Lung (tissue), 12 donors: ENCODE measurements around the gene PNMA8B. TPM values are rescaled to one million over a fixed set of nuclear protein-coding genes. Genes with fewer than 3 reads are reported as not detected.

Experiments used
- ATAC-seq: fragments of 200-7000 bp; cut with Tn5 transposase; one replicate; pipeline ENCODE4 v1.9.1; 2020; ENCODE audit warnings: moderate number of reproducible peaks; ENCODE audit not compliant: insufficient read depth, low FRiP score
- DNase-seq, 3 donors: peaks; one replicate each; pipeline ENCODE4 v3.0.0-alpha.2; 2013 to 2017
- H3K27ac ChIP-seq, 2 donors: one replicate each; pipeline ENCODE4 v1.5.1; 2013; ENCODE audit warnings: mild to moderate bottlenecking in 2 of 2, moderate library complexity in 2 of 2, control low read depth in 1 of 2, inconsistent platforms in 1 of 2, low read depth in 1 of 2, low read length in 1 of 2
- H3K27me3 ChIP-seq, 3 donors: one replicate each; pipeline ENCODE4 v1.5.1; 2013; ENCODE audit warnings: low read length in 2 of 3; ENCODE audit not compliant: control insufficient read depth in 3 of 3, insufficient read depth in 3 of 3
- H3K36me3 ChIP-seq, 4 donors: one replicate each; pipeline ENCODE4 v1.5.1; 2013; ENCODE audit warnings: low read length in 4 of 4, mild to moderate bottlenecking in 1 of 4, moderate library complexity in 1 of 4; ENCODE audit not compliant: control insufficient read depth in 4 of 4, insufficient read depth in 4 of 4
- H3K4me1 ChIP-seq, 5 donors: one replicate each; pipeline ENCODE4 v1.5.1; 2013; ENCODE audit warnings: low read length in 5 of 5, mild to moderate bottlenecking in 2 of 5, moderate library complexity in 1 of 5; ENCODE audit not compliant: control insufficient read depth in 5 of 5, insufficient read depth in 5 of 5
- H3K4me3 ChIP-seq: one replicate; pipeline ENCODE4 v1.5.1; 2013; ENCODE audit warnings: mild to moderate bottlenecking, control low read depth, moderate library complexity
- H3K9ac ChIP-seq, 2 donors: one replicate each; pipeline ENCODE4 v1.5.1; 2013; ENCODE audit warnings: low read length in 2 of 2, control low read depth in 1 of 2; ENCODE audit not compliant: insufficient read depth in 1 of 2
- H3K9me3 ChIP-seq, 4 donors: one replicate each; pipeline ENCODE4 v1.5.1; 2013; ENCODE audit warnings: low read length in 3 of 4, mild to moderate bottlenecking in 1 of 4, moderate library complexity in 1 of 4; ENCODE audit not compliant: control insufficient read depth in 4 of 4, insufficient read depth in 3 of 4
- WGBS, 2 donors: extraction: QIAGEN DNeasy Blood & Tissue Kit; methylation state at CpG; one replicate each; pipeline ENCODE4 v1.1.7; 2013; 5-methylcytosine and 5-hydroxymethylcytosine counted together
- polyA plus RNA-seq, 2 donors: library from polyadenylated mRNA; stranded (reverse); fragments of 200-250 nt; gene quantifications; one replicate each; pipeline ENCODE4 v1.2.1, GENCODE V29; 2013
- total RNA-seq, 2 donors: library from RNA; depleted of rRNA in 1 of 2; stranded (reverse); fragments of >200 nt in 1 of 2; gene quantifications; one replicate each; pipeline ENCODE4 v1.2.1, GENCODE V29; 2014 to 2021
- TF ChIP-seq, protein P1 (sequence below): IDR thresholded peaks from 2 replicates; pipeline ENCODE4 v1.5.1; 2012; ENCODE audit warnings: mild to moderate bottlenecking; ENCODE audit errors: control extremely low read depth, extremely low read depth
- donor health status: control.
- donor health status: control.
- donor health status: Bipolar disorder and iron deficiency.
- donor health status: healthy.
- donor health status: DM: yes; HTN: yes; CAD: no.

Gene PNMA8B
- total and polyA plus RNA-seq, 4 donors, result 0.48 to 4.1 (median 1.2) TPM

DNA sequence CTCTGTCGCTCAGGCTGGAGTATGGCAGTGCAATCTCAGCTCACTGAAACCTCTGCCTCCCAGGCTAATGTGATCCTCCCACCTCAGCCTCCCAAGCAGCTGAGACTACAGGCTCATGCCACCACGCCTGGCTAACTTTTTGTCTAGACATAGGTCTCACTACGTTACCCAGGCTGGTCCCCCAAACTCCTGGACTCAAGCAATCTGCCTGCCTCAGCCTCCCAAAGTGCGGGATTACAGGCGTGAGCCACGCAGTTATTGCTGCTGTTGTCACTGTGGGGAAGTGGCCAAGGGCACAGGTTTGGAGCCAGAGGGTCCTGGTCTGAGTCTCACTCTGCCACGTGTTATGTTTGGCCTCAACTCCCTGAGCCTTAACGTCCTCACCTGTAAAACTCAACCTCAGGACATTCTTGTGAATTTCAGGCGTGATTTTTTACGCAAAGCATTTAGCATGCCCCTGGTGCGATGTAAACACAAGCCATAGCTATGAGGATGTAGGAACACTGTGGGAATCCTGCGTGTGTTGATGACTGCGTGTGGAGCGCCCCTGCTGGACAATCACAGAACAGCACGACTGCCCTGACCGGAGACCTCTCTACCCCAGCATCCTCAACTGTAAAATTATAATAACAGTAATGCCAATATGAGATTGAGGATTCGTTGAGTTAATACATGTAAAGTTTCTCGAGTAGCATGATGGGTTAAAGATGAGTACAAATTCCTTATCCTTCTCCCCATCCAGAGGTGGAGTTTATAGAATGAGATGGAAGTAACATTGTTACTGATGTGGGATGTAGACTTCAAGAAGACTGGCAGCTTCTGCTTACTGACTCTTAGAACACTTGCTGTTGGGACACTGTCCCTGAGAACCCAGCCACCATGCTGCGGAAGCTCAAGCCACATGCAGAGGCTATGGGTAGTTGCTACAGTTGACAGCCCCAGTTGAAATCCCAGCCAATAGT is 41.8 kb upstream of the PNMA8B start:
- ATAC-seq (no peak), DNase-seq (peak in 2 of 3 donors; percentile 30 to 42)
- Histone ChIP-seq H3K27ac (no peak overlapping the region), H3K9ac (no peak overlapping the region), H3K36me3 (no peaks in the 10 kb centered on the region), H3K27me3 (no peaks in the 10 kb centered on the region), H3K4me1 (peaks cover 0 to under 1% (median 0%) of the 10 kb centered on the region in 5 donors), H3K4me3 (no peak overlapping the region), H3K9me3 (no peaks in the 10 kb centered on the region)
- TF ChIP-seq, protein P1, sequence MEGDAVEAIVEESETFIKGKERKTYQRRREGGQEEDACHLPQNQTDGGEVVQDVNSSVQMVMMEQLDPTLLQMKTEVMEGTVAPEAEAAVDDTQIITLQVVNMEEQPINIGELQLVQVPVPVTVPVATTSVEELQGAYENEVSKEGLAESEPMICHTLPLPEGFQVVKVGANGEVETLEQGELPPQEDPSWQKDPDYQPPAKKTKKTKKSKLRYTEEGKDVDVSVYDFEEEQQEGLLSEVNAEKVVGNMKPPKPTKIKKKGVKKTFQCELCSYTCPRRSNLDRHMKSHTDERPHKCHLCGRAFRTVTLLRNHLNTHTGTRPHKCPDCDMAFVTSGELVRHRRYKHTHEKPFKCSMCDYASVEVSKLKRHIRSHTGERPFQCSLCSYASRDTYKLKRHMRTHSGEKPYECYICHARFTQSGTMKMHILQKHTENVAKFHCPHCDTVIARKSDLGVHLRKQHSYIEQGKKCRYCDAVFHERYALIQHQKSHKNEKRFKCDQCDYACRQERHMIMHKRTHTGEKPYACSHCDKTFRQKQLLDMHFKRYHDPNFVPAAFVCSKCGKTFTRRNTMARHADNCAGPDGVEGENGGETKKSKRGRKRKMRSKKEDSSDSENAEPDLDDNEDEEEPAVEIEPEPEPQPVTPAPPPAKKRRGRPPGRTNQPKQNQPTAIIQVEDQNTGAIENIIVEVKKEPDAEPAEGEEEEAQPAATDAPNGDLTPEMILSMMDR, result peak; percentile 65
- 30 to 35% methylated on average over 19 of the region's 19 CpGs for WGBS, 2 donors

DNA sequence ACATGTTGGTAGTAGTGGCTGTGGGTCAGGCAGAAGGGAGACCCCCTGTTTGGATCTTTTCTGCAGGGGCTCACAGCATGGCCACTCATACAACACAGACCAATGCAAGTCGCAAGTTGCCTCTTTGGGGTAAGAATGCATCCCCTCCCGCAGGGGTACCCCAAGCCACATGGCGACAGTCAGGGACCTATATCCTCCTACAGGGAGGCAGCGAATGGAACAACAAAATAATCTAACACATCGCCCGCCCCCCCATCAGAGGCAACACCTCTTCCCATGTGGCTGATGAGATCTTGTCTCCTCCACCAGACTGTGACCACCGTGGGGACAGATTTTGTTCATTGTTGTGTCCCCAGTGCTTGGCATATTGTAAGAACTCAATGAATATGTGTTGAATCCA is 40.7 kb upstream of the PNMA8B start:
- H3K4me1 ChIP-seq, result no peaks in the 10 kb centered on the region
- H3K9me3 ChIP-seq, result no peaks in the 10 kb centered on the region
- no peak for DNase-seq
- TF ChIP-seq, protein P1, result no peak
- H3K36me3 ChIP-seq, result no peaks in the 10 kb centered on the region
- no peak overlapping the region for H3K9ac ChIP-seq
- H3K4me3 ChIP-seq, result no peak overlapping the region
- no peak for ATAC-seq
- no peak overlapping the region for H3K27ac ChIP-seq
- H3K27me3 ChIP-seq, result no peaks in the 10 kb centered on the region
- 90 to 92% methylated on average over 7 of the region's 7 CpGs for WGBS, 2 donors

DNA sequence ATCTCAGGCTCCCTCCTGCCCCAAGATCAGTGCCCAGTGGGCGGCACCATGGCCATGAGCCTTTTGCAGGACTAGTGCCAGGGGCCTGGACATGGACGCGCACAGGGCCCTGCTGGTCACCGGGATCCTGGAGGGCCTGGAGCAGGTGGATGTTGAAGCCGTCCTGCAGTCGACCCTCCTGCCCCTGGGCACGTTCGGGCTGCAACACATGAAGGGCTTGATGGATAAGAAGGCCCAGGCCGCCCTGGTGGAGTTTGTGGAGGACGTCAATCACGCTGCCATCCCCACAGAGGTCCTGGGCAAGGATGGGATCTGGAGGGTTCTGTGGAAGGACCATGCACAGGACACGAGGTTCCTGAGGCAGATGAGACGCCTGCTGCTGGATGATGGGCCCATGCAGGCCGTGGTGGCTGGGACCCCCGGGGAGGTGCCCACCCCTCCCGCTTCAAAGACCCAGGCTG is 38.0 kb upstream of the PNMA8B start:
- 92 to 93% methylated on average over 16 of the region's 16 CpGs for WGBS, 2 donors
- TF ChIP-seq, protein P1, result no peak
- Histone ChIP-seq H3K9ac (no peak overlapping the region), H3K27ac (no peak overlapping the region), H3K4me3 (no peak overlapping the region), H3K27me3 (no peaks in the 10 kb centered on the region), H3K36me3 (no peaks in the 10 kb centered on the region), H3K9me3 (no peaks in the 10 kb centered on the region), H3K4me1 (no peaks in the 10 kb centered on the region)
- no peak for ATAC-seq
- no peak for DNase-seq
